Measurements from ENCODE around the gene IMPDH2.

The IMPDH2 gene

GRCh38 chr3:49019941-49020329 is 9.3 kb downstream of the IMPDH2 start (continued):
- TF ChIP-seq GFI1B (tag by site-specific recombination; IDR thresholded peaks at IDR 0.05): no peak
- TF ChIP-seq ZFP37 (tag by site-specific recombination; IDR thresholded peaks at IDR 0.05): no peak
- TF ChIP-seq ZBTB20 (tag by site-specific recombination; IDR thresholded peaks at IDR 0.05): peak; percentile 44; the same call in 1 of the 2 replicates
- no peak for TF ChIP-seq GLI4 (tag by site-specific recombination; IDR thresholded peaks at IDR 0.05)
- TF ChIP-seq ZNF530 (tag by site-specific recombination; IDR thresholded peaks at IDR 0.05; ENCODE audit: low read depth): no peak
- TF ChIP-seq TRIM28 (IDR thresholded peaks at IDR 0.05; ENCODE audit: borderline replicate concordance, low read length): no peak
- no peak for TF ChIP-seq ZNF837 (tag by site-specific recombination; IDR thresholded peaks at IDR 0.05)
- no peak for TF ChIP-seq ZNF48 (tag by site-specific recombination; IDR thresholded peaks at IDR 0.05)
- no peak for TF ChIP-seq ZNF174 (tag by site-specific recombination; IDR thresholded peaks at IDR 0.05)
- peak; percentile 58 for TF ChIP-seq ZNF335 (tag by site-specific recombination; conservative IDR thresholded peaks at IDR 0.05)
- no peak for TF ChIP-seq ZFP3 (tag by site-specific recombination; IDR thresholded peaks at IDR 0.05; ENCODE audit: low read depth)
- TF ChIP-seq ZNF280C (tag by site-specific recombination; IDR thresholded peaks at IDR 0.05): no peak
- peak; percentile 53 for TF ChIP-seq PRDM1 (tag by site-specific recombination; IDR thresholded peaks at IDR 0.05)
- no peak for TF ChIP-seq ZNF792 (tag by site-specific recombination; IDR thresholded peaks at IDR 0.05)

- CTCF ChIA-PET: interaction anchor here (1.0 kb wide), 1 partner anchor 30 kb away, joined by 5 read pairs; no protein-coding TSS in a partner anchor
- POLR2A ChIA-PET: interaction anchor here (0.6 to 10.4 kb wide), 7 partner anchors 10 to 114 kb away, joined by 3 to 141 read pairs (median 5); partner anchors contain the start of genes IMPDH2, P4HTM and WDR6
- Histone ChIP-seq H3K4me3 (ENCODE audit: low read depth, low read length) (peak overlapping the region; percentile 80), H3K4me1 (ENCODE audit: control insufficient read depth, insufficient read depth, low read length) (no peaks in the 10 kb centered on the region), H3K27ac (ENCODE audit: extremely low read depth, low read depth, low read length) (peak overlapping the region; percentile 47; the same call in 1 of the 2 replicates), H3K36me3 (ENCODE audit: control insufficient read depth in 2 of 2, insufficient read depth in 1 of 2, low read length in 2 of 2) (peaks cover 0 to 43% of the 10 kb centered on the region in 2 experiments; a peak in 1 of 3 replicates), H3K9me3 (ENCODE audit: control insufficient read depth, insufficient read depth, low read depth, low read length) (no peaks in the 10 kb centered on the region)
- no peak for TF ChIP-seq ZBTB49 (tag by site-specific recombination; IDR thresholded peaks at IDR 0.05; ENCODE audit: low read depth)
- 0 out of 2 replicates have a peak, but pooled peaks have one; percentile 3 for TF ChIP-seq ZBTB10 (tag by site-specific recombination; IDR thresholded peaks at IDR 0.05)
- no peak for TF ChIP-seq ZBTB1 (tag by site-specific recombination; IDR thresholded peaks at IDR 0.05)
- peak; percentile 15; the same call in 1 of the 2 replicates for TF ChIP-seq ZBTB20 (tag by site-specific recombination; IDR thresholded peaks at IDR 0.05)
- TF ChIP-seq ZEB2 (tag by site-specific recombination; IDR thresholded peaks at IDR 0.05): peak; percentile 13; the same call in 1 of the 2 replicates
- TF ChIP-seq KLF9 (tag by site-specific recombination; IDR thresholded peaks at IDR 0.05; ENCODE audit: low read depth): no peak
- no peak for TF ChIP-seq ZNF530 (tag by site-specific recombination; IDR thresholded peaks at IDR 0.05; ENCODE audit: low read depth)
- no peak for TF ChIP-seq ZNF311 (tag by site-specific recombination; IDR thresholded peaks at IDR 0.05; ENCODE audit: borderline replicate concordance)
- TF ChIP-seq ZNF398 (tag by site-specific recombination; IDR thresholded peaks at IDR 0.05): 0 out of 2 replicates have a peak, but pooled peaks have one; percentile 10
- no peak for TF ChIP-seq ZNF792 (tag by site-specific recombination; IDR thresholded peaks at IDR 0.05)
- no peak for TF ChIP-seq ZNF585B (tag by site-specific recombination; IDR thresholded peaks at IDR 0.05)
- TF ChIP-seq ZBTB17 (tag by site-specific recombination; IDR thresholded peaks at IDR 0.05): no peak
- TF ChIP-seq ZSCAN5A (tag by site-specific recombination; IDR thresholded peaks at IDR 0.05): no peak
Observed at GRCh38 chr3:49018707-49019006, 10.5 kb downstream of the IMPDH2 start.

All from HEK293 (cell line).